ENCODE measurements around the gene APP. TPM values are rescaled to one million over a fixed set of nuclear protein-coding genes. Genes with fewer than 3 reads are reported as not detected.

The APP gene
- 100 to 1,000 TPM; 390 to 670 TPM for total RNA-seq
- polyA plus RNA-seq (ENCODE audit: insufficient read depth, low read depth, low replicate concordance), result 409 TPM
- long read RNA-seq, donor 1, transcript APP-201 (18 exons, 3,467 nt), result minor isoform, 34 of 115 reads
- long read RNA-seq, donor 1, transcript APP-204 (17 exons, 3,543 nt), result major isoform, 56 of 115 reads
- long read RNA-seq, donor 1, partial matches to known transcripts, result 18 of 115 reads
- long read RNA-seq, donor 1, other reads (novel, unspliced or antisense), result 0 of 115 reads
- long read RNA-seq, donor 2, transcript APP-201 (18 exons, 3,467 nt), result minor isoform, 26 of 90 reads
- long read RNA-seq, donor 2, transcript APP-204 (17 exons, 3,543 nt), result major isoform, 37 of 90 reads
- long read RNA-seq, donor 2, partial matches to known transcripts, result 18 of 90 reads
- long read RNA-seq, donor 2, other reads (novel, unspliced or antisense), result 0 of 90 reads

DNA sequence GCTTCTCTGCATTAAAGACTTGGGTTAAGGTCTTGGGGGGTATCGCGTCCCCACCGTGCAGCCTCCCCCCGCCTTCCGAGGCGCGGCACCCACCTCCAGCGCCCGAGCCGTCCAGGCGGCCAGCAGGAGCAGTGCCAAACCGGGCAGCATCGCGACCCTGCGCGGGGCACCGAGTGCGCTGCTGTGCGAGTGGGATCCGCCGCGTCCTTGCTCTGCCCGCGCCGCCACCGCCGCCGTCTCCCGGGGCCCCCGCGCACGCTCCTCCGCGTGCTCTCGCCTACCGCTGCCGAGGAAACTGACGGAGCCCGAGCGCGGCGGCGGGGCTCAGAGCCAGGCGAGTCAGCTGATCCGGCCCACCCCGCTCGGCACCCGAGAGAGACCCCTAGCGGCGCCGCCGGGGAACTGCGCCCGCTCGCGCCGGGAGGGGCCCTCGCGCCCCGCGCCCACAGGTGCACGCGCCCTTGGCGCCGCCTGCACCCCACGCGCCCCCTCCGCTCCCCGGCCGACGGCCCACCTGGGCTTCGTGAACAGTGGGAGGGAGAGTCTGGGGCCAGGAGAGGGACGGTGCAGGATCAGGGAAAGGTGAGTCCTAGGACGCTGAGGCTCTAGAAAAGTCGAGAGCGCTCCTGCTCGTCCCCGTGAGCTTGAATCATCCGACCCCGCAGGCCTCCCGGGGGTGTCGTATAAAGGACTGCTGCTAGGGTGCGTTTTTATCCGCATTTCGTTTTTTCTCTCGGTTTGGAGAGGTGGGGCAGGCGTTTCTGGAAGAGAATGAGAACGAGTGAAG is at the start of gene APP:
Gene APP, minus strand, starts transcription at position 300 of the 787 bp plus-strand sequence. Its CDS starts 150 bp downstream, at position 150.
- peaks cover 16% of the 10 kb centered on the region for H3K4me1 ChIP-seq
- no peaks in the 10 kb centered on the region for H3K36me3 ChIP-seq (ENCODE audit: low read depth, missing control alignments)
- H3K27ac ChIP-seq, result peak within 1 kb of the TSS; percentile 96 to 97
- TF ChIP-seq POLR2A (IDR thresholded peaks at IDR 0.05), result peak; percentile 25
- TF ChIP-seq, protein P1, sequence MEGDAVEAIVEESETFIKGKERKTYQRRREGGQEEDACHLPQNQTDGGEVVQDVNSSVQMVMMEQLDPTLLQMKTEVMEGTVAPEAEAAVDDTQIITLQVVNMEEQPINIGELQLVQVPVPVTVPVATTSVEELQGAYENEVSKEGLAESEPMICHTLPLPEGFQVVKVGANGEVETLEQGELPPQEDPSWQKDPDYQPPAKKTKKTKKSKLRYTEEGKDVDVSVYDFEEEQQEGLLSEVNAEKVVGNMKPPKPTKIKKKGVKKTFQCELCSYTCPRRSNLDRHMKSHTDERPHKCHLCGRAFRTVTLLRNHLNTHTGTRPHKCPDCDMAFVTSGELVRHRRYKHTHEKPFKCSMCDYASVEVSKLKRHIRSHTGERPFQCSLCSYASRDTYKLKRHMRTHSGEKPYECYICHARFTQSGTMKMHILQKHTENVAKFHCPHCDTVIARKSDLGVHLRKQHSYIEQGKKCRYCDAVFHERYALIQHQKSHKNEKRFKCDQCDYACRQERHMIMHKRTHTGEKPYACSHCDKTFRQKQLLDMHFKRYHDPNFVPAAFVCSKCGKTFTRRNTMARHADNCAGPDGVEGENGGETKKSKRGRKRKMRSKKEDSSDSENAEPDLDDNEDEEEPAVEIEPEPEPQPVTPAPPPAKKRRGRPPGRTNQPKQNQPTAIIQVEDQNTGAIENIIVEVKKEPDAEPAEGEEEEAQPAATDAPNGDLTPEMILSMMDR (IDR thresholded peaks at IDR 0.05), result peak; percentile 97 to 100 (median 100)
- peak; percentile 90 for DNase-seq
- H3K4me3 ChIP-seq, result peak within 1 kb of the TSS; percentile 95 to 100
- intact Hi-C loops (cut with DNase I; ENCODE audit: low total_unique reads), result loop anchor here (10.0 kb wide), 1 partner anchor 286 kb away; no protein-coding TSS in a partner anchor
- 0 to 1% methylated on average over 17 to 59 of the region's 88 CpGs for WGBS, 2 donors
- H3K9me3 ChIP-seq, result no peaks in the 10 kb centered on the region
- H3K27me3 ChIP-seq, result no peaks in the 10 kb centered on the region

DNA sequence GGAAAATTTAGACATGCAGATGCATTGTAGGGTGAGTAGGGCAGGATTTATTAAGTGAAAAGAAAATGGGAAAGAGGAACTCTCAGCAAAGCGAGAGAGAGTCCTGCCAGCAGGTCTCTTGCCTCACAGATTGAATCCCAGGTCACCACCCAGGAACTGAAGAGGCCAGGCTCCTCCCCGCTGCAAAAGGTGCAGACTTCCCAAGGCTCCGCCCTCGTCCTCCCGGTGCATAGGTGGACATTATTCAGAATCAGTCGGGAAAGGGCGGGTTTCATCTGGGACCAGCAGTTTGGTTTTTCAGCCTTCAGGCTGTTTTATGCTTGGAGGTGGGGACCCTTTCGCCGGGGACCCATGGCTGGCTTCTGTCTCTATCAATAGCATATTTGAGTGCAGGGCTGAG is 41.6 kb upstream of the APP start:
- intact Hi-C loops (cut with DNase I; ENCODE audit: low total_unique reads), result no loop called here
- WGBS, 2 donors, result 80 to 81% methylated on average over 7 to 9 of the region's 9 CpGs
- no peaks in the 10 kb centered on the region for H3K27me3 ChIP-seq
- DNase-seq, result no peak
- no peaks in the 10 kb centered on the region for H3K36me3 ChIP-seq (ENCODE audit: low read depth, missing control alignments)
- H3K9me3 ChIP-seq, result no peaks in the 10 kb centered on the region
- H3K27ac ChIP-seq, result no peak overlapping the region
- no peaks in the 10 kb centered on the region for H3K4me1 ChIP-seq
- no peak for TF ChIP-seq POLR2A (IDR thresholded peaks at IDR 0.05)
- TF ChIP-seq, protein P1 (IDR thresholded peaks at IDR 0.05), result no peak
- no peak overlapping the region for H3K4me3 ChIP-seq

DNA sequence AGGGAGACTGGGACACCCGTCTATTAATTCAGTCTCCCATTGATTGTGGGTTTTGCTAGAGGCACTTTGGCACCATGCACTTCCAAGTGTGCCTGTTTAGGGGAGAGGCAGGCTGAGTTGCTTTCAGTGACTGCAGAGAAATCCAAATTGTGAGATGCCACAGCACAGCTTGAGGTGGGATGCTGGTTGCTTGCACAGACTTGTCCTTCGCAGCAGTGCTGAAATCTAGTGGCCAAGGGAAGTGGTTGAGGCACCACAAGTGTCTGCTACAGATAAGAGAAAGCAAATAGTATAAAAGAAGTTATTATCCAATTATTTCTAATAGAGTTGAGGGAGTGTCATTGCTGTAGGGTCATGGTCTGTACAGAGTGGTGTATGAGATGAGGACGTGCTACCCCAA is 40.0 kb upstream of the APP start:
- no peak overlapping the region for H3K4me3 ChIP-seq
- DNase-seq, result no peak
- H3K27me3 ChIP-seq, result no peaks in the 10 kb centered on the region
- H3K4me1 ChIP-seq, result no peaks in the 10 kb centered on the region
- 68 to 88% methylated on average over 3 of the region's 3 CpGs for WGBS, 2 donors
- TF ChIP-seq, protein P1 (IDR thresholded peaks at IDR 0.05), result no peak
- no peak for TF ChIP-seq POLR2A (IDR thresholded peaks at IDR 0.05)
- intact Hi-C loops (cut with DNase I; ENCODE audit: low total_unique reads), result no loop called here
- no peak overlapping the region for H3K27ac ChIP-seq
- H3K9me3 ChIP-seq, result no peaks in the 10 kb centered on the region
- H3K36me3 ChIP-seq (ENCODE audit: low read depth, missing control alignments), result no peaks in the 10 kb centered on the region

DNA sequence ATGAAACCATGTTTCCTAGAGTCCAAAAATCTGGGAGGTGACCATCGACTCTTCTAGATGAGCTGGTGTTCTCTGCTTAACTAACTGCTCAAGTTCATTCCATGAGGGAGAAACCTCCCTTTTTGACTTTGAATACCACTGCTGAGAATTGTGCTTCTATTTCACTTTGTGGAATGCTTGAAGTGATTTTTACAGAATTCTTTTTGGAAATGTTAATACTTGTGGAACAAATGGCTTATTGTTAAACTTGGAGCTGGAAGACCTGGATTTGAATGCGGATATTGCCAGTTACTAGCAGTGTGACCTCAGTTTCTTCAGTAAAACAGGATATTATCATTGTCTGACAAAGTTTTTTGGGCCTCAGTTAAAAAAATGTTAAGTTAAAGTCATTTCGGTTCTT is 36.5 kb upstream of the APP start:
- intact Hi-C loops (cut with DNase I; ENCODE audit: low total_unique reads), result no loop called here
- Histone ChIP-seq H3K27ac (no peak overlapping the region), H3K9me3 (no peaks in the 10 kb centered on the region), H3K4me1 (no peaks in the 10 kb centered on the region), H3K4me3 (no peak overlapping the region), H3K27me3 (no peaks in the 10 kb centered on the region), H3K36me3 (ENCODE audit: low read depth, missing control alignments) (no peaks in the 10 kb centered on the region)
- 94 to 95% methylated on average over 3 of the region's 3 CpGs for WGBS, 2 donors
- no peak for DNase-seq
- no peak for TF ChIP-seq POLR2A (IDR thresholded peaks at IDR 0.05)
- TF ChIP-seq, protein P1 (IDR thresholded peaks at IDR 0.05), result no peak
